SU-DHL-6 (cell line): ENCODE data around the gene MYOM1.

Experiments
- H2AFZ ChIP-seq: fragments of 200-600 bp; sonication (generic); 2 replicates; pipeline ENCODE4 v1.6.1; 2014; ENCODE audit warnings: low read depth, mild to moderate bottlenecking, moderate library complexity, mixed read lengths, antibody characterized with exemption, low read length; ENCODE audit not compliant: severe bottlenecking
- H3F3A ChIP-seq: fragments of 200-600 bp; shearing (Covaris generic); 2 replicates; pipeline ENCODE4 v1.6.0; 2016; ENCODE audit warnings: antibody characterized with exemption, mild to moderate bottlenecking; ENCODE audit not compliant: insufficient read depth
- H3K27ac ChIP-seq: fragments of 200-600 bp; sonication (generic); 2 replicates; pipeline ENCODE4 v1.5.1; 2016; ENCODE audit warnings: low read depth, mild to moderate bottlenecking, low read length, moderate library complexity, mixed read lengths
- H3K27me3 ChIP-seq: fragments of 200-600 bp; sonication (generic), shearing (Covaris generic); 2 replicates; pipeline ENCODE4 v1.6.0; 2014; ENCODE audit warnings: mild to moderate bottlenecking, low read length
- H3K36me3 ChIP-seq: fragments of 200-600 bp; sonication (generic); 2 replicates; pipeline ENCODE4 v1.6.1; 2014; ENCODE audit warnings: mild to moderate bottlenecking, low read length, mixed read lengths
- H3K4me2 ChIP-seq: fragments of 300-600, 200-600 bp; shearing (Covaris generic), sonication (generic); 2 replicates; pipeline ENCODE4 v1.6.0; 2014; ENCODE audit warnings: low read length, low read depth, mild to moderate bottlenecking; ENCODE audit not compliant: poor library complexity, severe bottlenecking
- H3K4me3 ChIP-seq: fragments of 200-600 bp; sonication (generic); 2 replicates; pipeline ENCODE4 v1.5.1; 2014; ENCODE audit warnings: antibody characterized with exemption, low read length, mild to moderate bottlenecking, mixed read lengths; ENCODE audit not compliant: insufficient read depth, poor library complexity, severe bottlenecking
- H3K79me2 ChIP-seq: fragments of 200-600 bp; sonication (generic); 2 replicates; pipeline ENCODE4 v1.6.1; 2014; ENCODE audit warnings: mild to moderate bottlenecking, low read length, moderate library complexity; ENCODE audit not compliant: insufficient read depth
- H3K9ac ChIP-seq: fragments of 200-600 bp; sonication (generic); 2 replicates; pipeline ENCODE4 v1.7.0; 2014; ENCODE audit warnings: mild to moderate bottlenecking, low read length
- H3K9me2 ChIP-seq: fragments of 200-600 bp; sonication (generic); replicated peaks from 2 replicates; pipeline ENCODE4 v1.6.1; 2014; ENCODE audit warnings: low read length; ENCODE audit not compliant: insufficient read depth
- H3K9me3 ChIP-seq: fragments of 200-600 bp; sonication (generic); 2 replicates; pipeline ENCODE4 v1.6.1; 2014; ENCODE audit warnings: low read length, mixed read lengths; ENCODE audit not compliant: insufficient read depth
- H4K20me1 ChIP-seq: fragments of 200-600 bp; sonication (generic); 2 replicates; pipeline ENCODE4 v1.6.1; 2014; ENCODE audit warnings: low read depth, mild to moderate bottlenecking, antibody characterized with exemption, low read length, moderate library complexity, mixed read lengths
- CTCF ChIP-seq: fragments of 200-600 bp; sonication (generic); IDR thresholded peaks from one replicate; pipeline ENCODE4 v1.5.1; 2017; ENCODE audit warnings: antibody characterized with exemption, mild to moderate bottlenecking, low read length, moderate library complexity; ENCODE audit not compliant: insufficient read depth, poor library complexity, severe bottlenecking
- EZH2phosphoT487 ChIP-seq: fragments of 200-600 bp; sonication (generic), shearing (Covaris generic); conservative IDR thresholded peaks from 2 replicates; pipeline ENCODE4 v1.6.1; 2018; ENCODE audit warnings: mild to moderate bottlenecking, antibody characterized with exemption, low read length, moderate library complexity, mixed read lengths

The MYOM1 gene

DNA sequence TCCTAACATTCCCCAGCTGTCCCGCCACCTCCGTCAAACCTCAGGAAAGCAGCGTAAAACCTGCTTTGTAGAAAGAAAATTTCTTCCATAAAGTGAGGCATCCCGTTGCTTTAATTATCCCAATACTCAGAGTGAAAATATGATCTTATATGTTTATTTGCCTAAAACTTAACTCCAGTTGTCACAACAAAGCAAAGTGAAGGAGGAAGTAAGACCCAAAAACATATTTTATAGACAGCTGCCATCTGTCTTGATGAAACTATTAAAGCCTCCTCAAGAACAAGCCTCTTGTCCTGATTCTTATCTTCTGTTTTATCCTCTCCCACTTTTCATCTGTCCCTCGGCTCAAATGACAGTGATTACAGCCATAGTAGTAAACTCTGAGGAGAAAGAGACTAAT is 177.9 kb downstream of the MYOM1 start:
- no peaks in the 10 kb centered on the region for H3K79me2 ChIP-seq
- H3K27ac ChIP-seq, result no peak overlapping the region
- no peaks in the 10 kb centered on the region for H3K9me3 ChIP-seq
- no peak for TF ChIP-seq EZH2phosphoT487
- TF ChIP-seq CTCF, result no peak
- no peaks in the 10 kb centered on the region for H3K27me3 ChIP-seq
- H3K4me2 ChIP-seq, result no peak overlapping the region
- H3K9me2 ChIP-seq, result no peaks in the 10 kb centered on the region
- H3K9ac ChIP-seq, result no peak overlapping the region
- H4K20me1 ChIP-seq, result no peaks in the 10 kb centered on the region
- no peak overlapping the region for H3K4me3 ChIP-seq
- H3K36me3 ChIP-seq, result no peaks in the 10 kb centered on the region
- no peaks in the 10 kb centered on the region for H3F3A ChIP-seq
- no peak overlapping the region for H2AFZ ChIP-seq

DNA sequence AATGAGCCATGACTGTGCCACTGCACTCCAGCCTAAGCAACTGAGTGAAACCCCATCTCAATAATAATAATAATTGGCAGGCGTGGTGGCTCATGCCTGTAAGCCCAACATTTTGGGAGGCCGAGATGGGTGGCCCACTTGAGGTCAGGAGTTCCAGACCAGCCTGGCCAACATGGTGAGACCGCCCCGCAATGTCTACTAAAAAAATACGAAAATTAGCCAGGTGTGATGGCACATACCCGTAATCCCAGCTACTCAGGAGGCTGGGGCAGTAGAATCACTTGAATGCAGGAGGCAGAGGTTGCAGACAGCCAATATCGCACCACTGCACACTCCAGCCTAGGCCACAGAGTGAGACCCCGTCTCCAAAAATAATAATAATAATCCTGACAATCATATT is 178.9 kb downstream of the MYOM1 start:
- H3K4me3 ChIP-seq, result no peak overlapping the region
- H3K27me3 ChIP-seq, result no peaks in the 10 kb centered on the region
- no peaks in the 10 kb centered on the region for H3K79me2 ChIP-seq
- no peak overlapping the region for H2AFZ ChIP-seq
- no peaks in the 10 kb centered on the region for H4K20me1 ChIP-seq
- no peak overlapping the region for H3K27ac ChIP-seq
- no peaks in the 10 kb centered on the region for H3K9me3 ChIP-seq
- no peaks in the 10 kb centered on the region for H3F3A ChIP-seq
- H3K9ac ChIP-seq, result no peak overlapping the region
- TF ChIP-seq EZH2phosphoT487 (no peak), CTCF (no peak)
- no peaks in the 10 kb centered on the region for H3K36me3 ChIP-seq
- no peak overlapping the region for H3K4me2 ChIP-seq
- H3K9me2 ChIP-seq, result no peaks in the 10 kb centered on the region

- Histone ChIP-seq H3K27ac (no peak overlapping the region), H3K4me3 (no peak overlapping the region), H3K9me2 (no peaks in the 10 kb centered on the region), H3F3A (no peaks in the 10 kb centered on the region), H2AFZ (no peak overlapping the region), H3K79me2 (no peaks in the 10 kb centered on the region), H3K27me3 (no peaks in the 10 kb centered on the region), H3K36me3 (no peaks in the 10 kb centered on the region), H3K9ac (no peak overlapping the region), H3K4me2 (no peak overlapping the region), H3K9me3 (no peaks in the 10 kb centered on the region), H4K20me1 (no peaks in the 10 kb centered on the region)
- TF ChIP-seq CTCF, result no peak
- no peak for TF ChIP-seq EZH2phosphoT487
Observed at GRCh38 chr18:3040173-3040572, 179.6 kb downstream of the MYOM1 start.

GRCh38 chr18:3037423-3037915 is 182.3 kb downstream of the MYOM1 start:
- Histone ChIP-seq H3K27me3 (no peaks in the 10 kb centered on the region), H2AFZ (no peak overlapping the region), H3K9me3 (no peaks in the 10 kb centered on the region), H3K4me2 (no peak overlapping the region), H3F3A (no peaks in the 10 kb centered on the region), H3K9ac (no peak overlapping the region), H3K79me2 (no peaks in the 10 kb centered on the region), H3K9me2 (no peaks in the 10 kb centered on the region), H4K20me1 (no peaks in the 10 kb centered on the region), H3K27ac (no peak overlapping the region), H3K4me3 (no peak overlapping the region), H3K36me3 (no peaks in the 10 kb centered on the region)
- TF ChIP-seq CTCF (no peak), EZH2phosphoT487 (no peak)
